Coronary artery (tissue), 2 donors: ENCODE data around the gene GCK.

Source experiments
- DNase-seq: peaks from one replicate; pipeline ENCODE4 v3.0.0-alpha.2; 2017; ENCODE audit warnings: low spot score
- H3K27ac ChIP-seq, 2 donors: fragments of 200-600 bp; sonication (generic); one replicate each; pipeline ENCODE4 v1.5.1; 2016 to 2019
- H3K4me3 ChIP-seq: fragments of 200-600 bp; sonication (generic); 2 replicates; pipeline ENCODE4 v1.5.1; 2016; ENCODE audit warnings: mild to moderate bottlenecking, moderate library complexity
- TF ChIP-seq, protein P1 (sequence below): fragments of 200-600 bp; sonication (generic); IDR thresholded peaks from one replicate; pipeline ENCODE4 v1.5.1; 2019; ENCODE audit warnings: antibody characterized with exemption

The GCK gene

GRCh38 chr7:44145969-44146911 is 43.0 kb downstream of the GCK start:
- peak; percentile 87 for DNase-seq
- Histone ChIP-seq H3K27ac (peak overlapping the region in 1 of 2 donors; percentile 13), H3K4me3 (peak overlapping the region; percentile 79)
- TF ChIP-seq, protein P1, sequence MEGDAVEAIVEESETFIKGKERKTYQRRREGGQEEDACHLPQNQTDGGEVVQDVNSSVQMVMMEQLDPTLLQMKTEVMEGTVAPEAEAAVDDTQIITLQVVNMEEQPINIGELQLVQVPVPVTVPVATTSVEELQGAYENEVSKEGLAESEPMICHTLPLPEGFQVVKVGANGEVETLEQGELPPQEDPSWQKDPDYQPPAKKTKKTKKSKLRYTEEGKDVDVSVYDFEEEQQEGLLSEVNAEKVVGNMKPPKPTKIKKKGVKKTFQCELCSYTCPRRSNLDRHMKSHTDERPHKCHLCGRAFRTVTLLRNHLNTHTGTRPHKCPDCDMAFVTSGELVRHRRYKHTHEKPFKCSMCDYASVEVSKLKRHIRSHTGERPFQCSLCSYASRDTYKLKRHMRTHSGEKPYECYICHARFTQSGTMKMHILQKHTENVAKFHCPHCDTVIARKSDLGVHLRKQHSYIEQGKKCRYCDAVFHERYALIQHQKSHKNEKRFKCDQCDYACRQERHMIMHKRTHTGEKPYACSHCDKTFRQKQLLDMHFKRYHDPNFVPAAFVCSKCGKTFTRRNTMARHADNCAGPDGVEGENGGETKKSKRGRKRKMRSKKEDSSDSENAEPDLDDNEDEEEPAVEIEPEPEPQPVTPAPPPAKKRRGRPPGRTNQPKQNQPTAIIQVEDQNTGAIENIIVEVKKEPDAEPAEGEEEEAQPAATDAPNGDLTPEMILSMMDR = no peak

DNA sequence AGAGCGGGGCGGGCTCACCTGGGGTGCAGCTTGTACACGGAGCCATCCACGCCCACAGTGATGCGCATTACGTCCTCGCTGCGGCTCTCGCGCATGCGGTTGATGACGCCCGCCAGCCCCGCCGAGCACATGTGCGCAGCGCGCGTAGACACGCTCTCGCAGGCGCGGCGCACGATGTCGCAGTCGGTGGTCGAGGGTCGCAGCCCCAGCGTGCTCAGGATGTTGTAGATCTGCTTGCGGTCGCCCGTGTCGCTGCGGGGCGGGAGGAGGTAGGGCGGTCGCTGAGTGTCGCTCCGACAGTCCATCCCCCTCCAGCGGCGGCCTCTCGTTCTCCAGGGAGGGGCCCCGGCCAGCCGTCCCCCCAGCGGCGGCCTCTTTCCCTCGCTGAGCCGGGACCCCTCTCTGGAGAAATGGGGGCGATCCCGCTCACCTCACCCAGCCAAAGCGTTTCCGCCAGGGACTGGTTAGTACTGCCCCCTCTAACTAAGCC is 43.7 kb downstream of the GCK start:
- H3K4me3 ChIP-seq = peak overlapping the region; percentile 79
- peak overlapping the region in 1 of 2 donors; percentile 6 for H3K27ac ChIP-seq
- DNase-seq = no peak
- TF ChIP-seq, protein P1 = no peak

DNA sequence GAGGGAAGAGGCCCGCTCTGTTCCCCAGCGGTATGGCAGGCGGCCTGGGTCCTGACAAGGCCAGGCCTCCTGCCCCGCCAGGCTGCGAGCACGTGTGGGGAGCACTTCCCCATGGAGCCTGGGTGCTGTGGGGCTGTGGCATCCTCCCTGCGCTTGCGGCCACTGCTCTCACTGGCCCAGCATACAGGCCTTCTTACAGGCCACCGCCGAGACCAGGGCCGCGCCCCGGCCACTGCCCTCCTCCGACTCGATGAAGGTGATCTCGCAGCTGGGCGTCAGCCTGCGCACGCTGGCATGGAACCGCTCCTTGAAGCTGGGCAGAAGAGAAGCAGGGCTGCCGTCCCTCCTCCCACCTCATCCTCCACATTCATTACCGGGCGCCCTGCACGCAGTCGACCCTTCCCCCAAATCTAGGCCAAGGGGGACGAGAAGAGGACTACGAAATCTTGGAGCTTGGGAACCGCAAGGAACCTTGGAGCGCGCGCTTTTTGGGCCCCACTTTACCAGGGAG is 44.2 kb downstream of the GCK start:
- peak; percentile 69 for DNase-seq

GRCh38 chr7:44144426-44144967 is 44.7 kb downstream of the GCK start:
- TF ChIP-seq, protein P1 = no peak
- peak; percentile 55 for DNase-seq
- no peak overlapping the region for H3K4me3 ChIP-seq
- no peak overlapping the region for H3K27ac ChIP-seq

More for the DNA sequence above, 44.2 kb downstream of the GCK start:
- H3K27ac ChIP-seq = peak overlapping the region in 1 of 2 donors; percentile 6
- TF ChIP-seq, protein P1 = no peak
- H3K4me3 ChIP-seq = peak overlapping the region; percentile 79

DNA sequence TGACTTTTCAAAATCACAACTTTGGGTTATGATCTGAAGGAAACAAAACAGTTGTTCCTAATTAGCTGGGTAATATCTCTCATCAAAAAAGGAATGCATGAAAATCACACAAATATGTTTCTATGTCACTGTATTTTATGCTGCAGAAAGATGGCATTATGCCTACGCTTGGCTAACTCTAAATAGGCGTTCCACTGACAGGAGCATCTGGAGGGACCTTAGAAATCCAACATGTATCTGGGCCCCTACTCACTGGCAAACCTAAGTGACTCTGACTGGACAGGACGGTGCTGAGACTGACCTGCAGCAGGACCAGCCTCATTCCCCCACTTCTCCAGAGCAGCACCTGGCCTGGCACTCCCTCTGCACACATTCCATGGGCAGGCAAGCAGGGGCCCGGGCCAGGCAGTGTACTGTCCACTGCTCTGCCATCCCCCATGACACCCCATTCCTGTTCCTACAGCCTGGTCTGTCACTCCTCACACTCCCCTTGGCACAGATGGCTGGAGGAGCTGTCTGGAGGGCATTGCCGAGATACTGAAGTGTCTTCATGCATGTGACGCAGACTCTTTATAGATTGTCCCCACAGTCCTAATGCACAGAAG is 45.5 kb downstream of the GCK start:
- TF ChIP-seq, protein P1 = no peak
- peak; percentile 40 for DNase-seq
- H3K4me3 ChIP-seq = no peak overlapping the region
- no peak overlapping the region for H3K27ac ChIP-seq

- TF ChIP-seq, protein P1 = no peak
- H3K4me3 ChIP-seq = no peak overlapping the region
- no peak overlapping the region for H3K27ac ChIP-seq
- DNase-seq = no peak
Measured at GRCh38 chr7:44142028-44142427, 47.2 kb downstream of the GCK start.
